Activated gamma-delta T cell (primary cell): Measurements from ENCODE around the gene ABCB8.

Experiments used
- DNase-seq: peaks from one replicate; lab custom pipeline; 2025; lab: John Stamatoyannopoulos, UW

Gene ABCB8

GRCh38 chr7:151073990-151074389 lies 45.7 kb downstream of the ABCB8 start:
- DNase-seq = no peak

GRCh38 chr7:151074817-151075661 lies 46.8 kb downstream of the ABCB8 start:
- no peak for DNase-seq

- DNase-seq = no peak
These were observed 47.4 kb downstream of the ABCB8 start for GRCh38 chr7:151075662-151075971.

- DNase-seq = no peak
These were observed 47.8 kb downstream of the ABCB8 start for GRCh38 chr7:151075978-151076426.

- DNase-seq = no peak
These were observed 48.8 kb downstream of the ABCB8 start for GRCh38 chr7:151076863-151077704.

- DNase-seq = no peak
These were observed 49.5 kb downstream of the ABCB8 start for GRCh38 chr7:151077705-151078232.

- DNase-seq = no peak
These were observed 50.2 kb downstream of the ABCB8 start for GRCh38 chr7:151078233-151079040.

GRCh38 chr7:151079199-151079910 lies 51.1 kb downstream of the ABCB8 start:
- no peak for DNase-seq

DNA sequence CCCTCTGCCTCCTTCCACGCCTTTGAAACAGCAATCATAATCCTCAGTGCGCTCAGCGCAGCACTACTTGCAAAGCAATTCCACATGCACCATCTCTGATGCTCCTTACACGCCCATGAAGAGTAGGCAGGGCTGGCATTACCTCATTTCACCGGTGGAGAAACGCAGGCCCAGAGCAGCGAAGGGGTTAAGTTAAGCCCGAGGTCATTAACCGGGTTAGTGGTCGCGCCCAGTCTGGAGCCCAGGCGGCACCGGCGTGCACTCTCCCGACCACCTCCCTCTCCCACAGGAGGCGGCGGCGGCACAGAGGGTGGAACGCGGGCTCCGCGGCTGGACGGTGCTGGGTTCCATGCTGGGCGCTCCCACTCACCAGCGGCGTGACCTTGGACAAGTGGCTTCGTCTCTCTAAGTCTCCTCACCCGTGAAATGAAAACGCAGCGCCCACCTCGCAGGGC lies 51.8 kb downstream of the ABCB8 start:
- DNase-seq = no peak

GRCh38 chr7:151080522-151081169 lies 52.4 kb downstream of the ABCB8 start, which contains the start of gene FASTK:
TSS of gene FASTK (minus strand) at chr7:151080809. CDS start at chr7:151080766, 43 bp downstream.
- DNase-seq = peak; percentile 78

DNA sequence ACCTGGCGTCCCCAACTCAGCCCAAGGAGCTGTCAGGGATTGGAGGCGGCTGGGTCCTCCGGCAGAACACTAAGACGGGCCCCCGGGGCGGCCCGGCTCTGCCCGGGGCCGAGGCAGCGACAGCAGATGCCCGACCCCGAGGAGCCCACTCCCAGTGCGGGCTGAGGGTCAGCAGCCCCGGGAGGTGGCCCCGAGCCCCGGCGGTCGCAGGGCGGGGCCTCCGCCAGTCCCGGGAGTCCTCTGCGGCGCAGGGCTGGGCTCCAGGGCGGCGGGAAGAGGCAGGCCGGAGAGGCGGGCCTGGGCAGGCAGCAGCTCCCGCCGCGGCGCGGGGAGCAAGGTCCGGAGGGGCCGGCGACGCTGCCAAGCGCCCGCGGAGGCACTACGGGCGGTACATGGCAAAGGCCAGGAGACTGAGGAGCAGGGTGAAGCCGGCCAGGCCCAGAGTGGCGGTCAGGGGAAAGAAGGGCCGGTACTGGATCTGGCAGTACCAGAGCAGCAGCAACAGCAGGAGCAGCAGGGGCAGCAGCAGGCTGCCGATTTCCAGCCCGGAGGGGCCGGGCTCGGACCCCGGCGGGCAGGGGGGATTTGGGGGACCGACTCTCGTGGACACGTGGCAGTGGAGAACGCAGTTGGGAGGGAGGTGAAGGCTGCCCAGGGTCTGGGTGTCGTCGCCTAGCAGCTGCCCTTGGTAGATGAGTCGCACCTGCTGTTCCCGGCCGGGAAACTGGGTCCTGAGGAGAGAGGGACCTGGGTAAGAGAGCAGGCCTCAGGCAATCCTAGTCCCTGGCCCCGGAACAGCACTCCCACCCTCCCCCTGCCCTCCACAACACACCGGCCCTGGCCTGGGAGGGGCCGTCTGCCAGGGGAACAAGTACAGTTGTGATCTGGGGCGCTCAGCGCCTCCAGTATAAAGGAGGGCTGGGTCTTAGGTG lies 53.2 kb downstream of the ABCB8 start:
- no peak for DNase-seq

DNA sequence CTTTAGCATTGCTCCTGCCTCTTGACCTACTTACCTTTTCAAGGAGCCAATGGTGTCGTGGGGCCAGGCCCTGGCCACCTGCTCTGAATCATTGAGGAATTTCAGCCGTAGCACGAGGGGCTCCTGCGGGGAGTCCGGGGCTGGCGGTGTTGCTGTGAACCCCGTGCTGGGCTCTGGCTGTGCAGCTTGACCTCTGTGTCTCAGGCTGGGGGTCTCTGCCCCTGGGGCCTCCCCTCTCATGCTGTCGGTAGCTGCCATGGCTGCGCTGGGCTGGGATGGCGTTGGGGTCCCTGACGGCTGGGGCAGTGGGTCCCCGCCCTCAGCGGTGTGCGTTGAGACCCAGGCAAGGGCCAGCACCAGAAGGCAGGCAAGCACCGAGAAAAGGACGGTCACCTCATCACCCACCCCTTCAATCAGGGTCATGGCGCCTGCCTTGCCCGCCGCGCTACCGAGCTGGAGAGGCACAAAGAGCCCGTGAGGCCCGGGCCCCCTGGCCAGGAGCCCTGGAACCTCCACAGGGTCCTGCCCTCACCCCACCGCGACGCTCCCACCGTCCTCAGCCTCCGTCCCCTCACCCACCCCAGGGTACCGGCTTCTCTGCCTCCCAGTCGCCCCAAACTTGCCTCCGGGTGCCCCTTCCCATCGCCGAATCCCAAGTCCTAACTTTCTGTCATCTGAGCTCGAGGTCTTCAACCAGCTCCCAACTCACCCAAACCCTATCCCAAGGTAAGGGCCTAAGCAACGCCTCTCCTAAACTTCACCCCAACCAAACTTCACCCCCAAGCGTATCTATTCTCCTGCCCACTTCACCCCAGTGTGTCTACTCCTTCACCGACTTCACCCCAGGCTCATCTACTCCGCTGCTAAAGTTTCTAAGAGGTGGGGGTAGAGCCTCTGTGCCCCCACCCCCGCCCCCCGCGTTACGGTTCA lies 54.2 kb downstream of the ABCB8 start:
- no peak for DNase-seq

GRCh38 chr7:151083071-151083823 lies 55.0 kb downstream of the ABCB8 start, which contains the start of gene TMUB1:
TSS of gene TMUB1 (minus strand) at chr7:151083493. CDS start at chr7:151082563, 930 bp downstream.
- peak; percentile 92 for DNase-seq

GRCh38 chr7:151083824-151084160 lies 55.5 kb downstream of the ABCB8 start:
- no peak for DNase-seq

GRCh38 chr7:151085329-151085690 lies 57.1 kb downstream of the ABCB8 start:
- no peak for DNase-seq

DNA sequence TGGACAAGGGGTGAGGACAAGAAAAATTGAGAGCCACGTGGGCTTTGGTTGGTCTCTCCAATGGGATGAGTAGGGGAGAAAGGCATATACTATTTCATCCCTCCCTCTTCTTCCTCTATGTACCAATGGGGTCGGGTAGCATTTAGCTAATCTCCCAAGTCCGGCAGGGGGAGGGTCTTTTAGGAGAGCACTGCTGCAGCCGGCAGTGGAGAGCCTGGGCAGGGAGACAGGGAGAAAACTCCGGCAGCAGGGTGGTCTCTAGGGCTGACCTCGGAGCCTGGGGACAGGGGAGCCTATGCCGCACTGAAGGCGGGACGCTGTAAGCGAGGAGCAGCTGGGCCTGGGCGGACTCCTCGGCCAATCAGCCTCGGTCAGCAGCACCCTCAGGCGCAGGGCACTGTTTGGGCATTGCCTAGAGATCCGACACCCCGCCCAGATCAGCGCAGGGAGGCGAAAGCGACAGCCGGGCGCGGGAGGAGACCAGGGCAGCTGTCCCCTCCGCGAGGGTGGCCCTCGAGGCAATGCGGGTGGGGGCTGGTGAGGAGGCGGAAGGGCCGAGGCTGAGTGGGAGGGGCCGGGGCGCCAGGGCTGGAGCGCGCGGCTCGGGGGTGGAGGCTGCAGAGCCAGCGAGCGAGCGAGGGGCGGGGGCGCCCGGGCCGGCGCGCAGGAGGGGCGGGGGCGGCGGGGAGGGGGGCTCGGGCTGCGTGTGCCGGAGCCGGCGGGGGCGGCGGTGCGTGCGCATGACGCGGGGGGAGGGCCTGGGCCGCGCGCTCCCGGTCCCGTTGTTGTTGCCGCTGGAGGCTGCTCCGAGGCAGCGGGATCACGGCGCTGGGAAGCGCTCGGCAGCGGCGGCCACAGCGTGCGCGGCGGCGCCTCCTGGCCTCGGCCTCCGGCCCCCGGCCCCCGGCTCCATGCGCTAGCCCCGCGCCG lies 57.7 kb downstream of the ABCB8 start, which contains the start of gene AGAP3:
Gene AGAP3 (plus strand): TSS at position 785 of the 930 bp plus-strand sequence. CDS start 267 bp downstream, outside the sequence.
- peak; percentile 62 for DNase-seq
